NCI-H446 (cell line): ENCODE results near the gene MVB12B.
"Not testable (repeated sequence)": the region's sequence is repeated elsewhere in the genome, so short reads cannot be mapped to it uniquely, and the experiment has no call there.

Experiments used
- DNase-seq, 2 experiments: peaks; one replicate each; lab custom pipeline; 2025; lab: John Stamatoyannopoulos, UW

MVB12B gene

GRCh38 chr9:126536841-126537465 lies 210.3 kb downstream of the MVB12B start:
- DNase-seq = no peak

- no peak for DNase-seq
These were observed 211.9 kb downstream of the MVB12B start for GRCh38 chr9:126538550-126538949.

GRCh38 chr9:126540398-126540797 lies 213.8 kb downstream of the MVB12B start:
- not testable (repeated sequence) for DNase-seq

- no peak for DNase-seq
These were observed 216.9 kb downstream of the MVB12B start for GRCh38 chr9:126543490-126543889.

GRCh38 chr9:126545106-126545505 lies 218.5 kb downstream of the MVB12B start:
- no peak for DNase-seq

- DNase-seq = no peak
These were observed 219.4 kb downstream of the MVB12B start for GRCh38 chr9:126546036-126546435.

GRCh38 chr9:126548312-126548711 lies 221.7 kb downstream of the MVB12B start:
- no peak for DNase-seq

GRCh38 chr9:126549246-126550006 lies 222.8 kb downstream of the MVB12B start:
- no peak for DNase-seq

- DNase-seq = no peak
These were observed 224.3 kb downstream of the MVB12B start for GRCh38 chr9:126550891-126551351.

- no peak for DNase-seq
These were observed 225.2 kb downstream of the MVB12B start for GRCh38 chr9:126551812-126552211.

- no peak for DNase-seq
These were observed 227.7 kb downstream of the MVB12B start for GRCh38 chr9:126554292-126554691.

- DNase-seq = not testable (repeated sequence)
These were observed 228.8 kb downstream of the MVB12B start for GRCh38 chr9:126555421-126555820.
